Adipose tissue (tissue), 3 donors: Measurements from ENCODE around the gene CSTB. TPM values are rescaled to one million over a fixed set of nuclear protein-coding genes. Genes with fewer than 3 reads are reported as not detected.

Experiments used
- H3K27ac ChIP-seq: one replicate; pipeline ENCODE4 v1.5.1; 2013; ENCODE audit warnings: low read depth, low read length
- WGBS, 3 donors: extraction: QIAGEN DNeasy Blood & Tissue Kit; methylation state at CpG; one replicate each; pipeline ENCODE4 v1.1.7; 2013; 5-methylcytosine and 5-hydroxymethylcytosine counted together
- polyA plus RNA-seq, 3 donors: library from polyadenylated mRNA; stranded (reverse); fragments of 200-250 nt; gene quantifications; one replicate each; pipeline ENCODE4 v1.2.3, GENCODE V29; 2013
- donor health status: healthy with polysubstance abuse.
- donor health status: Bipolar disorder and iron deficiency.
- donor health status: healthy.

Gene CSTB
- polyA plus RNA-seq, 3 donors, result 25.0 to 92.0 (median 90.4) TPM

DNA sequence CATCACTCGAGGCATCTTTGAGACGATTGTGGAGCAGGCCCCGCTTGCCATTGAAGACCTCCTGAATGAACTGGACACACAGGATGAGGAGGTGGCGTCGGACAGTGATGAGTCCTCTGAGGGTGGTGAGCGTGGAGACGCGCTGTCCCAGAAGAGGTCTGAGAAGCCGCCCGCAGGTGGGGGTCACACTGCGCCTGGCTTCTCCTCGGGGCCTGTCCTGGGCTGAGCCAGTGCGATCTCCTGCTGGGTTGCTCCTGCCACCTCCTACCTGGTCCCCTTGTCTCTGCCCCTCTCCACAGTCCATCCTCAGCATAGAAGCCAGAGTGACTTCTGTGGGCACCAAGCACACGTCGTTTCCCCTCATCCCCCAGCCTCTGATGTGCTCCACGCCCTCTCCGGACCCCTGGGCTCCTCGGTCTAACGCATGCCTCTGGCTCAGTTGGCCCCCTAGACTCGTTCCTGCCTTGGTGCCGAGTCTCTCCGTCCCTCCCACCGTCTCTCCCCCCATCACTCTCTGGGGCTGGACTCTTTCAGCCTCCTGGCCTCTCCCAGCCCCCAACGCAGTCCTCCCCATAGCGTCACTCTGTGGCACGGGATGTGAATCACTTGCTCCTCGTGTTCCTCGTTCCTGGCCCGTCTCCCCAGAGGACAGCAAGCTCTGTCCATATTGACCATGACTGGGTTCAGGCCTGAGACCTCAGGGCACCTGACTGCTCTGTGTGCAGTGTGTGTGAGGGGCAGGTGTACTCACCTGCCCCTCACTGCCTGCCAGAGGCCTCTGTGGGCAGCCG lies 22.0 kb upstream of the CSTB start:
- no peak overlapping the region for H3K27ac ChIP-seq
- WGBS, 3 donors, result 88 to 94% (median 93%) methylated on average over 29 to 30 of the region's 30 CpGs

DNA sequence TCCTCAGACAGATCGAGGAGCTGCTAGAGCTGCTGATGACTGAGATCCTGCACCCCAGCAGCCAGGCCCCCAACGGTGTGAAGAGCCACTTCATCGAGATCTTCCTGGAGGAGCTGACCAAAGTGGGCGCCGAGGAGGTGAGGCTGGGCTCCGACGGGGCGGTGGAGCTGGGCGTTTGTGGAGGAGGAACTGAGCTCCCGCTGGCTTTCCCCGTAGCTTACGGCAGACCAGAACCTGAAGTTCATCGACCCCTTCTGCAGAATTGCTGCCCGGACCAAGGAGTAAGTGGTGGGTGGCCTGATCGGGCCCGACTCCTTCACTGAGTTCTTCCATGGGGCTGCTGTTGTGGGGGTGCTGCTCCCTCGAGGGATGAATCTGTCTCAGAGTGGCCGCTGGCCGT lies 21.3 kb upstream of the CSTB start:
- no peak overlapping the region for H3K27ac ChIP-seq
- 88 to 94% (median 89%) methylated on average over 19 of the region's 19 CpGs for WGBS, 3 donors

- 88 to 93% (median 93%) methylated on average over 11 to 14 of the region's 14 CpGs for WGBS, 3 donors
- no peak overlapping the region for H3K27ac ChIP-seq
Observed at GRCh38 chr21:43794857-43795256, 18.7 kb upstream of the CSTB start.

DNA sequence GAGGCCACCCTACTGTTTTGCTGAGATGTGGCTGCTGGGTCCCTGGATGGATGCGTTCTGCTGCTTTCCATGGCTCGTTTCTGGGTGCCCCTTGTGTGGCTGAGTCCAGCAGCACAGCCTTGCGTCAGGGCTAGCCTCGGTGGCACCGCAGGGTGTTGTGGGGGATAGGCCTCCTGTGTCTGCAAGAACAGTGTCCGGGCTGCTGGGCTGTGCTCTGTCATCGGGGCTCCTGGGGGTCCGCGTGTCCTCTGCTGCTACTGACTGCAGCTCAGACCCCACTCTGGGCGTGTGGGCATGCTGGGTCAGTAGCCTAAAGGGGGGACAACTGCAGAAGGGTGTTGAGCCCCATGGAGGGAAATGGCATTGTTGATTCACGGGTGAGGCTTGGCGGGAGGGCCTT lies 18.2 kb upstream of the CSTB start:
- WGBS, 3 donors, result 80 to 95% (median 90%) methylated on average over 12 of the region's 12 CpGs
- H3K27ac ChIP-seq, result no peak overlapping the region

- WGBS, 3 donors, result 96 to 97% (median 96%) methylated on average over 16 of the region's 16 CpGs
- H3K27ac ChIP-seq, result no peak overlapping the region
Observed at GRCh38 chr21:43793243-43793642, 17.1 kb upstream of the CSTB start.

DNA sequence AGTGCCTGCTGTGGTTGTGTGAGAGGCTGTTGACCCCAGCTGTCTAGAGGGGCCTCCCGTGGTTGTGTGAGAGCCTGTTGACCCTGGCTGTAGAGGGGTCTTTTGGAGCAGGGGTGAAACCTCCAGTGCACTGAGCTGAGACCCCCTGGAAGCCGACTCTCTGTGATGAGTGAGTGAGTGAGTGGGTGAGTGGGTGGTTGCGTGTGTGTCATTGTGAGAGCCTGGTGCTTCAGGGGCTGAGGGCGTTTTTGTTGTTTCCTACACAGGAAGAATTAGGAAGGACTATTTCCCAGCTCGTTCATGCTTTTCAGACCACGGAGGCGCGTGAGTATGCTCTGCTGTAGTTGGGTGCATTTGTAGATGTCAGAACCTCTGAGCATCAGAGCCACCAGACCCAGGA lies 16.3 kb upstream of the CSTB start:
- no peak overlapping the region for H3K27ac ChIP-seq
- WGBS, 3 donors, result 88 to 93% (median 90%) methylated on average over 8 of the region's 8 CpGs

GRCh38 chr21:43790010-43790524 lies 14.0 kb upstream of the CSTB start:
- H3K27ac ChIP-seq, result no peak overlapping the region
- 9 to 12% (median 11%) methylated on average over 13 of the region's 13 CpGs for WGBS, 3 donors

DNA sequence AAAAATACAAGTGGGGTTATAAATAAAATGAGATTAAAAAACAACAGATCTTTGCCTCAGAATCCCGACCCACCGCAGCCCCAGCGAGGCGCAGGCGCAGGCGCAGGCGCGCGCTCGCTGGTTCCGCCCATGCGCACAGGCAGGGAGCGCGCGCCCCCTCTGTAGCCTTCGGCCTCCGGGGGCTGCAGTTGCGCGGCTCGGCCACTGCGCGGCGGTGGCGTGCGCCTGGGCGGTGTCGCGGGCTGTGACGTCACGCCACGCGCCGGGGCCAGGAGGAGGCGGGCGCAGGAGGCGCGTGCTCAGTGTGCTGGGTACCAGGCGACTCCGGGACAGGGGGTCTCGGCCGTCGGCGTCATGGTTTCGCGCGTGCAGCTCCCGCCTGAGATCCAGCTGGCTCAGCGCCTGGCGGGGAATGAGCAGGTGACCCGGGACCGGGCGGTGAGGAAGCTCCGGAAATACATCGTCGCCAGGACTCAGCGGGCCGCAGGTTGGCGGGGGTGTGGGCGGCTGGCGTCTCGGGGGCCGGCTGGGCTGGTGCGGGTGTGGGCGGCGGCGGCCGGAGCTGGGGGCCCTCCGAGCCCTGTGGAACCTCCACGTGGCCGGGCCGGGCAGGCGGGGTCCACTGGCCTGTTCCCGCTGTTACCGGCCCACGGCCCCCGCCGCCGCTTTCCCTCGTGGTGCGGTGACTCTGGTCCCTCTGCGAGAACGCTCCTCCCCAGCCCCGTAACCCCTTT lies 13.3 kb upstream of the CSTB start, which contains the start of gene RRP1:
RRP1 (plus strand) TSS at position 302 of the 734 bp plus-strand sequence; CDS start at position 355, 53 bp downstream.
- no peak within 1 kb of the TSS for H3K27ac ChIP-seq
- WGBS, 3 donors, result 0 to 1% (median 0%) methylated on average over 61 to 83 of the region's 83 CpGs

DNA sequence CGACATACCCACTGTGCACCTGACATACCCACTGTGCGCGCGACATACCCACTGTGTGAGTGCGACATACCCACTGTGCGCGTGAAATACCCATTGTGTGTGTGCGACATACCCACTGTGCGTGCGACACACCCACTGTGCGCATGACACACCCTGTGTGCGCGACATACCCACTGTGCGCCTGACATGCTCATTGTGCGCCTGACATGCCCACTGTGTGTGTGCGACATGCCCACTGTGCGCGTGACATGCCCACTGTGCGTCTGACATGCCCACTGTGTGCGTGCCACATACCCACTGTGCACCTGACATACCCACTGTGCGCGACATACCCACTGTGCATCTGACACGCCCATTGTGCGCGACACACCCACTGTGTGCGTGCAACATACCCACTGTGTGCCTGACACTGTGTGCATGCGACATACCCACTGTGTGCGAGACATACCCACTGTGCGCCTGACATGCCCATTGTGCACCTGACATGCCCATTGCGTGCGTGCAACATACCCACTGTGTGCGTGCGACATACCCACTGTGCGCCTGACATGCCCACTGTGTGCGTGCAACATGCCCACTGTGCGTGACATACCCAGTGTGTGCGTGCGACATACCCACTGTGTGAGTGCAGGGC lies 10.8 kb upstream of the CSTB start:
- 90 to 97% (median 94%) methylated on average over 38 of the region's 38 CpGs for WGBS, 3 donors
- H3K27ac ChIP-seq, result no peak overlapping the region

GRCh38 chr21:43786300-43786806 lies 10.2 kb upstream of the CSTB start:
- 83 to 93% (median 86%) methylated on average over 18 of the region's 18 CpGs for WGBS, 3 donors
- no peak overlapping the region for H3K27ac ChIP-seq

GRCh38 chr21:43785134-43785533 lies 9.0 kb upstream of the CSTB start:
- WGBS, 3 donors, result 42 to 56% (median 45%) methylated on average over 3 of the region's 3 CpGs

GRCh38 chr21:43783098-43783700 lies 7.1 kb upstream of the CSTB start:
- H3K27ac ChIP-seq, result no peak overlapping the region
- WGBS, 3 donors, result 70 to 76% (median 72%) methylated on average over 17 of the region's 17 CpGs

More at GRCh38 chr21:43785134-43785533, 9.0 kb upstream of the CSTB start:
- no peak overlapping the region for H3K27ac ChIP-seq

GRCh38 chr21:43782431-43783097 lies 6.5 kb upstream of the CSTB start:
- WGBS, 3 donors, result 71 to 90% (median 79%) methylated on average over 5 of the region's 5 CpGs
- H3K27ac ChIP-seq, result no peak overlapping the region

- H3K27ac ChIP-seq, result no peak overlapping the region
- 70 to 93% (median 89%) methylated on average over 6 of the region's 6 CpGs for WGBS, 3 donors
Observed at GRCh38 chr21:43781846-43782245, 5.7 kb upstream of the CSTB start.

- 78 to 82% (median 79%) methylated on average over 5 of the region's 5 CpGs for WGBS, 3 donors
- no peak overlapping the region for H3K27ac ChIP-seq
Observed at GRCh38 chr21:43779660-43780059, 3.6 kb upstream of the CSTB start.

- H3K27ac ChIP-seq, result no peak overlapping the region
Observed at GRCh38 chr21:43778469-43779335, 2.6 kb upstream of the CSTB start.

GRCh38 chr21:43777953-43778352 lies 1.8 kb upstream of the CSTB start:
- no peak overlapping the region for H3K27ac ChIP-seq
- 90 to 96% (median 96%) methylated on average over 5 of the region's 5 CpGs for WGBS, 3 donors

More at GRCh38 chr21:43778469-43779335, 2.6 kb upstream of the CSTB start:
- 56 to 60% (median 59%) methylated on average over 20 of the region's 20 CpGs for WGBS, 3 donors
